ENCODE results near the gene SOCS3.

The SOCS3 gene

DNA sequence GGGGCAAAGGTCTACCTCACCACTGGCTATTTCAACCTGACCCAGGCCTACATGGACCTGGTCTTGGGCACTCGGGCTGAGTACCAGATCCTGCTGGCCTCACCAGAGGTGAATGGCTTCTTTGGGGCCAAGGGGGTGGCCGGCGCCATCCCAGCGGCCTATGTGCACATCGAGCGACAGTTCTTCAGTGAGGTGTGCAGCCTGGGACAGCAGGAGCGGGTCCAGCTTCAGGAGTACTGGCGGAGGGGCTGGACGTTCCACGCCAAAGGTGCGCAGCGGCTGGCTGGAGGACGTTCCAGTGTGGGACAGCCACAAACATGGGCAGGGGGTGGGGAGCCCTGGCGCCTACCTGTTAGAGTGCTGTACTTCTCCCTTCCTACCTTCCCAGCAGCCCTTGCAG, 43.9 kb upstream of the SOCS3 start:
- no peak overlapping the region for H3K4me3 ChIP-seq (ENCODE audit: low read depth, low read length)
- DNase-seq (ENCODE audit: low read depth) = no peak
- TF ChIP-seq, protein P1, sequence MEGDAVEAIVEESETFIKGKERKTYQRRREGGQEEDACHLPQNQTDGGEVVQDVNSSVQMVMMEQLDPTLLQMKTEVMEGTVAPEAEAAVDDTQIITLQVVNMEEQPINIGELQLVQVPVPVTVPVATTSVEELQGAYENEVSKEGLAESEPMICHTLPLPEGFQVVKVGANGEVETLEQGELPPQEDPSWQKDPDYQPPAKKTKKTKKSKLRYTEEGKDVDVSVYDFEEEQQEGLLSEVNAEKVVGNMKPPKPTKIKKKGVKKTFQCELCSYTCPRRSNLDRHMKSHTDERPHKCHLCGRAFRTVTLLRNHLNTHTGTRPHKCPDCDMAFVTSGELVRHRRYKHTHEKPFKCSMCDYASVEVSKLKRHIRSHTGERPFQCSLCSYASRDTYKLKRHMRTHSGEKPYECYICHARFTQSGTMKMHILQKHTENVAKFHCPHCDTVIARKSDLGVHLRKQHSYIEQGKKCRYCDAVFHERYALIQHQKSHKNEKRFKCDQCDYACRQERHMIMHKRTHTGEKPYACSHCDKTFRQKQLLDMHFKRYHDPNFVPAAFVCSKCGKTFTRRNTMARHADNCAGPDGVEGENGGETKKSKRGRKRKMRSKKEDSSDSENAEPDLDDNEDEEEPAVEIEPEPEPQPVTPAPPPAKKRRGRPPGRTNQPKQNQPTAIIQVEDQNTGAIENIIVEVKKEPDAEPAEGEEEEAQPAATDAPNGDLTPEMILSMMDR (IDR thresholded peaks at IDR 0.05; ENCODE audit: control insufficient read depth, extremely low read depth, insufficient read depth) = no peak

GRCh38 chr17:78401891-78402290, 42.0 kb upstream of the SOCS3 start:
- H3K4me3 ChIP-seq (ENCODE audit: low read depth, low read length) = no peak overlapping the region
- TF ChIP-seq, protein P1 (IDR thresholded peaks at IDR 0.05; ENCODE audit: control insufficient read depth, extremely low read depth, insufficient read depth) = no peak
- no peak for DNase-seq (ENCODE audit: low read depth)

GRCh38 chr17:78401246-78401645, 41.4 kb upstream of the SOCS3 start:
- TF ChIP-seq, protein P1 (IDR thresholded peaks at IDR 0.05; ENCODE audit: control insufficient read depth, extremely low read depth, insufficient read depth) = no peak
- no peak for DNase-seq (ENCODE audit: low read depth)

GRCh38 chr17:78400581-78401240, 40.8 kb upstream of the SOCS3 start:
- no peak for DNase-seq (ENCODE audit: low read depth)
- TF ChIP-seq, protein P1 (IDR thresholded peaks at IDR 0.05; ENCODE audit: control insufficient read depth, extremely low read depth, insufficient read depth) = no peak
- no peak overlapping the region for H3K4me3 ChIP-seq (ENCODE audit: low read depth, low read length)

More at GRCh38 chr17:78401246-78401645, 41.4 kb upstream of the SOCS3 start:
- H3K4me3 ChIP-seq (ENCODE audit: low read depth, low read length) = no peak overlapping the region

- no peak overlapping the region for H3K4me3 ChIP-seq (ENCODE audit: low read depth, low read length)
- TF ChIP-seq, protein P1 (IDR thresholded peaks at IDR 0.05; ENCODE audit: control insufficient read depth, extremely low read depth, insufficient read depth) = no peak
- no peak for DNase-seq (ENCODE audit: low read depth)
Observed at GRCh38 chr17:78399693-78400144, 39.8 kb upstream of the SOCS3 start.

DNA sequence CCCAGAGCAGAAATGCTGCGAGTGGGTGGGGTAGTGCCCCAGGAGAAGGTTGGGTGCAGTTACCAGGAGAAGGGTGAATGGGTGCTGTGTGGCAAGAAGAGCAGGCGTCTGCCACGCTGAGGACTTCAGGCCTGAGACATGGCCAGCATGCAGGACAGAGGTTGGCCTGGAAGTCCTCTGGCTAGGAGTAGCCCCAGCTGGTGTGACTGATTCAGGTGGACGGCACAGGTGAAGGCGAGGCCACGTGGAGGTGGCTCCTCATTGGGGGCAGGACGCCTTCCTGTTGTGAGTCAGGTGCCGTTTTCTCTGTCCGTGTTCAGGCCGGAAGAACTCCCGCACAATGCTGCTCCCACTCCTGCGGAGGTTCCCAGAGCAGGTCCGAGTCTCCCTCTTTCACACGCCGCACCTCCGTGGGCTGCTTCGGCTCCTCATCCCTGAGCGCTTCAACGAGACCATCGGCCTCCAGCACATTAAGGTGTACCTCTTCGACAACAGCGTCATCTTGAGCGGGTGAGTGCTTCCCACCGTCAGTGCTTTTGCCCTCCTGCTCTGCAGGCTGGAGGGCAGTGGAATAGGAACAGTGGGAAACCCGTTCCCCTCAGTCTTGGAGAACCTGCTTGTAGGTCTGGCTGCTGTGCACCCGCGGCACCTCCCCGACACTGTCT, 39.3 kb upstream of the SOCS3 start:
- DNase-seq (ENCODE audit: low read depth) = no peak
- no peak overlapping the region for H3K4me3 ChIP-seq (ENCODE audit: low read depth, low read length)
- TF ChIP-seq, protein P1 (IDR thresholded peaks at IDR 0.05; ENCODE audit: control insufficient read depth, extremely low read depth, insufficient read depth) = no peak

Measured in LNCaP clone FGC (cell line).